Endodermal cell (in vitro differentiated cells): ENCODE measurements around the gene PELI1. TPM values are rescaled to one million over a fixed set of nuclear protein-coding genes. Genes with fewer than 3 reads are reported as not detected.
"Not testable (repeated sequence)": the region's sequence is repeated elsewhere in the genome, so short reads cannot be mapped to it uniquely, and the experiment has no call there.

Experiments
- DNase-seq: peaks from one replicate; pipeline ENCODE4 v3.0.0-alpha.2; 2017
- H3K27ac ChIP-seq: 2 replicates; pipeline ENCODE4 v1.5.1; 2013; ENCODE audit warnings: mild to moderate bottlenecking, low read depth, low read length, moderate library complexity
- H3K27me3 ChIP-seq: 2 replicates; pipeline ENCODE4 v1.6.1; 2013; ENCODE audit warnings: mild to moderate bottlenecking, low read length, moderate library complexity; ENCODE audit not compliant: insufficient read depth, control insufficient read depth, poor library complexity, severe bottlenecking
- H3K36me3 ChIP-seq: 2 replicates; pipeline ENCODE4 v1.7.0; 2013; ENCODE audit warnings: mild to moderate bottlenecking, low read length, moderate library complexity; ENCODE audit not compliant: control insufficient read depth, insufficient read depth
- H3K4me1 ChIP-seq: one replicate; pipeline ENCODE4 v1.7.0; 2013; ENCODE audit warnings: low read length; ENCODE audit not compliant: control insufficient read depth, insufficient read depth
- H3K4me3 ChIP-seq: 2 replicates; pipeline ENCODE4 v1.5.1; 2013; ENCODE audit warnings: mild to moderate bottlenecking, low read length, moderate library complexity
- H3K9ac ChIP-seq: 2 replicates; pipeline ENCODE4 v1.6.1; 2013; ENCODE audit warnings: mild to moderate bottlenecking, low read length, moderate library complexity; ENCODE audit not compliant: poor library complexity, severe bottlenecking; ENCODE audit errors: extremely low read depth
- H3K9me3 ChIP-seq: 2 replicates; pipeline ENCODE4 v1.6.1; 2013; ENCODE audit warnings: mild to moderate bottlenecking, low read length, moderate library complexity; ENCODE audit not compliant: control insufficient read depth
- H3K27ac Mint-ChIP-seq: 2 replicates; pipeline ENCODE4 v1.8.0; 2020; ENCODE audit warnings: mixed read lengths
- H3K27me3 Mint-ChIP-seq: 2 replicates; pipeline ENCODE4 v1.8.0; 2021; ENCODE audit warnings: mild to moderate bottlenecking, mixed read lengths; ENCODE audit not compliant: insufficient read depth
- H3K36me3 Mint-ChIP-seq: 2 replicates; pipeline ENCODE4 v1.8.0; 2020; ENCODE audit warnings: low read depth, mixed read lengths
- H3K4me1 Mint-ChIP-seq: 2 replicates; pipeline ENCODE4 v1.8.0; 2020; ENCODE audit warnings: mixed read lengths
- H3K4me3 Mint-ChIP-seq: 2 replicates; pipeline ENCODE4 v1.8.0; 2020; ENCODE audit warnings: mild to moderate bottlenecking, moderate library complexity, mixed read lengths
- H3K9me3 Mint-ChIP-seq: 2 replicates; pipeline ENCODE4 v1.8.0; 2020; ENCODE audit warnings: mild to moderate bottlenecking, mixed read lengths
- WGBS, 2 experiments: methylation state at CpG; one replicate each; pipeline versions ENCODE4 v1.1.5 to v1.1.7; 2013; ENCODE audit warnings: missing lambda C conversion rate in 2 of 2, mixed read lengths in 1 of 2; ENCODE audit not compliant: insufficient coverage in 1 of 2, insufficient read length in 1 of 2; 5-methylcytosine and 5-hydroxymethylcytosine counted together
- total RNA-seq, 2 donors: library from RNA; stranded (reverse); fragmentation: NEBNext Ultra II Directional in 1 of 2; extraction: Animal tissue kit (Norgen Biotek cat#: 25700) in 1 of 2; gene quantifications; 2 replicates in 1 of 2; 3 replicates in 1 of 2; pipeline ENCODE4 v1.2.1, GENCODE V29; 2021
- TF ChIP-seq, protein P1 (sequence below): fragments of 200-600 bp; sonication (generic); conservative IDR thresholded peaks from 2 replicates; pipeline ENCODE4 v1.5.0; 2021; ENCODE audit warnings: antibody characterized with exemption, mild to moderate bottlenecking

PELI1 gene
- total RNA-seq, 2 donors from 2014 or later = 178 to 184 TPM

DNA sequence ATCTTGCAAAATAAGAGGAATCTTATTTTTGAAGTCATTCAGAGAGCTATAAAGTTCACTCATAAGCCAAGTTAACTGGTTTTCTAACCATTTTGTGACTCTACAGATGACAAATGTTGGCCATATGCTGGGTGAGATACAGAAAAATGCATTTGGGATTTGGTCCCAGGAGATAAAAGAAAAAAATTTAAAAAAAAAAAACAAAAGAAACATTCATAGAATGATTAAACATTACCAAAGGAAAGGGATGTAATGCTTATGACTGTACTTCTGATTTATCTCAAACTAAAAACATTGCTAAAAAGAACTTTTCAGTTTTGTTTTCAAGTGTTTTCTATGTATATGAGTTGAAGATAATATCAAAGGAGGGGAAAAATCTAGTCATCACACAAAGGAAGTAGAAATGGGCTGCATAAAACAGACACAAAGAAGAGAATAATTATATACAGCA, 43.1 kb downstream of the PELI1 start:
- H3K27ac Mint-ChIP-seq = no peak overlapping the region
- H3K27me3 ChIP-seq = no peaks in the 10 kb centered on the region
- H3K9me3 ChIP-seq = peaks cover 5% of the 10 kb centered on the region
- no peak overlapping the region for H3K27ac ChIP-seq
- no peaks in the 10 kb centered on the region for H3K27me3 Mint-ChIP-seq
- peaks cover 12% of the 10 kb centered on the region for H3K4me1 Mint-ChIP-seq
- no peaks in the 10 kb centered on the region for H3K4me1 ChIP-seq
- TF ChIP-seq, protein P1, sequence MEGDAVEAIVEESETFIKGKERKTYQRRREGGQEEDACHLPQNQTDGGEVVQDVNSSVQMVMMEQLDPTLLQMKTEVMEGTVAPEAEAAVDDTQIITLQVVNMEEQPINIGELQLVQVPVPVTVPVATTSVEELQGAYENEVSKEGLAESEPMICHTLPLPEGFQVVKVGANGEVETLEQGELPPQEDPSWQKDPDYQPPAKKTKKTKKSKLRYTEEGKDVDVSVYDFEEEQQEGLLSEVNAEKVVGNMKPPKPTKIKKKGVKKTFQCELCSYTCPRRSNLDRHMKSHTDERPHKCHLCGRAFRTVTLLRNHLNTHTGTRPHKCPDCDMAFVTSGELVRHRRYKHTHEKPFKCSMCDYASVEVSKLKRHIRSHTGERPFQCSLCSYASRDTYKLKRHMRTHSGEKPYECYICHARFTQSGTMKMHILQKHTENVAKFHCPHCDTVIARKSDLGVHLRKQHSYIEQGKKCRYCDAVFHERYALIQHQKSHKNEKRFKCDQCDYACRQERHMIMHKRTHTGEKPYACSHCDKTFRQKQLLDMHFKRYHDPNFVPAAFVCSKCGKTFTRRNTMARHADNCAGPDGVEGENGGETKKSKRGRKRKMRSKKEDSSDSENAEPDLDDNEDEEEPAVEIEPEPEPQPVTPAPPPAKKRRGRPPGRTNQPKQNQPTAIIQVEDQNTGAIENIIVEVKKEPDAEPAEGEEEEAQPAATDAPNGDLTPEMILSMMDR = no peak
- H3K4me3 ChIP-seq = no peak overlapping the region
- no peak overlapping the region for H3K4me3 Mint-ChIP-seq
- H3K9me3 Mint-ChIP-seq = no peaks in the 10 kb centered on the region
- peaks cover 93% of the 10 kb centered on the region for H3K36me3 ChIP-seq
- H3K36me3 Mint-ChIP-seq = peaks cover 73% of the 10 kb centered on the region
- DNase-seq = no peak
- H3K9ac ChIP-seq = no peak overlapping the region

GRCh38 chr2:64100584-64100983, 43.6 kb downstream of the PELI1 start:
- not testable (repeated sequence) for H3K27ac ChIP-seq, H3K9me3 Mint-ChIP-seq, H3K27me3 ChIP-seq, H3K9me3 ChIP-seq, H3K4me1 Mint-ChIP-seq, H3K27ac Mint-ChIP-seq, H3K4me3 ChIP-seq, DNase-seq, H3K27me3 Mint-ChIP-seq, H3K9ac ChIP-seq, H3K4me1 ChIP-seq, H3K4me3 Mint-ChIP-seq
- WGBS, 2 experiments = 92 to 94% methylated on average over 6 to 8 of the region's 8 CpGs
- H3K36me3 ChIP-seq = peaks cover 93% of the 10 kb centered on the region
- peaks cover 74% of the 10 kb centered on the region for H3K36me3 Mint-ChIP-seq

- H3K9me3 Mint-ChIP-seq = no peaks in the 10 kb centered on the region
- Histone ChIP-seq H3K9me3 (peaks cover 8% of the 10 kb centered on the region), H3K27me3 (no peaks in the 10 kb centered on the region), H3K36me3 (peaks cover 85% of the 10 kb centered on the region), H3K4me1 (no peaks in the 10 kb centered on the region), H3K27ac (no peak overlapping the region), H3K4me3 (no peak overlapping the region), H3K9ac (no peak overlapping the region)
- no peak overlapping the region for H3K4me3 Mint-ChIP-seq
- no peaks in the 10 kb centered on the region for H3K27me3 Mint-ChIP-seq
- peaks cover 81% of the 10 kb centered on the region for H3K36me3 Mint-ChIP-seq
- H3K4me1 Mint-ChIP-seq = peaks cover 16% of the 10 kb centered on the region
- peak; percentile 71 for DNase-seq
- 80 to 93% methylated on average over 10 to 12 of the region's 12 CpGs for WGBS, 2 experiments
- TF ChIP-seq, protein P1 = no peak
- H3K27ac Mint-ChIP-seq = no peak overlapping the region
Measured at GRCh38 chr2:64094663-64095382, 49.4 kb downstream of the PELI1 start.

GRCh38 chr2:64093341-64093740, 50.9 kb downstream of the PELI1 start:
- H3K27me3 ChIP-seq = no peaks in the 10 kb centered on the region
- no peak overlapping the region for H3K27ac Mint-ChIP-seq
- H3K9ac ChIP-seq = no peak overlapping the region
- H3K36me3 Mint-ChIP-seq = peaks cover 76% of the 10 kb centered on the region
- H3K4me1 Mint-ChIP-seq = peaks cover 18% of the 10 kb centered on the region
- H3K4me3 ChIP-seq = no peak overlapping the region
- DNase-seq = no peak
- H3K36me3 ChIP-seq = peaks cover 81% of the 10 kb centered on the region
- TF ChIP-seq, protein P1 = no peak
- WGBS, 2 experiments = 90 to 93% methylated on average over 4 of the region's 4 CpGs
- H3K27me3 Mint-ChIP-seq = no peaks in the 10 kb centered on the region
- H3K4me1 ChIP-seq = no peaks in the 10 kb centered on the region
- H3K9me3 Mint-ChIP-seq = no peaks in the 10 kb centered on the region
- H3K4me3 Mint-ChIP-seq = no peak overlapping the region
- no peak overlapping the region for H3K27ac ChIP-seq
- peaks cover 8% of the 10 kb centered on the region for H3K9me3 ChIP-seq
